Panc1 (cell line): ENCODE results near the gene SF3B6.

Experiments
- POLR2AphosphoS5 ChIP-seq: IDR thresholded peaks from 2 replicates; pipeline ENCODE4 v1.6.1; 2012; ENCODE audit warnings: mild to moderate bottlenecking, low read depth, low read length, moderate library complexity
- SIN3A ChIP-seq: IDR thresholded peaks from 2 replicates; pipeline ENCODE4 v1.6.1; 2012; ENCODE audit warnings: low read depth, mild to moderate bottlenecking, low read length, moderate library complexity, borderline replicate concordance; ENCODE audit not compliant: insufficient read depth
- TF ChIP-seq, protein P1 (sequence below): fragments of 450-650 bp; IDR thresholded peaks from 2 replicates; pipeline ENCODE4 v1.5.1; 2017; ENCODE audit warnings: mild to moderate bottlenecking
- TF ChIP-seq, protein P2 (sequence below), 2 experiments: IDR thresholded peaks; 2 replicates each; pipeline ENCODE4 v1.6.1; 2011 to 2012; ENCODE audit warnings: low read depth in 2 of 2, control low read depth in 1 of 2, low read length in 1 of 2, mild to moderate bottlenecking in 1 of 2, moderate library complexity in 1 of 2; ENCODE audit not compliant: insufficient read depth in 1 of 2

DNA sequence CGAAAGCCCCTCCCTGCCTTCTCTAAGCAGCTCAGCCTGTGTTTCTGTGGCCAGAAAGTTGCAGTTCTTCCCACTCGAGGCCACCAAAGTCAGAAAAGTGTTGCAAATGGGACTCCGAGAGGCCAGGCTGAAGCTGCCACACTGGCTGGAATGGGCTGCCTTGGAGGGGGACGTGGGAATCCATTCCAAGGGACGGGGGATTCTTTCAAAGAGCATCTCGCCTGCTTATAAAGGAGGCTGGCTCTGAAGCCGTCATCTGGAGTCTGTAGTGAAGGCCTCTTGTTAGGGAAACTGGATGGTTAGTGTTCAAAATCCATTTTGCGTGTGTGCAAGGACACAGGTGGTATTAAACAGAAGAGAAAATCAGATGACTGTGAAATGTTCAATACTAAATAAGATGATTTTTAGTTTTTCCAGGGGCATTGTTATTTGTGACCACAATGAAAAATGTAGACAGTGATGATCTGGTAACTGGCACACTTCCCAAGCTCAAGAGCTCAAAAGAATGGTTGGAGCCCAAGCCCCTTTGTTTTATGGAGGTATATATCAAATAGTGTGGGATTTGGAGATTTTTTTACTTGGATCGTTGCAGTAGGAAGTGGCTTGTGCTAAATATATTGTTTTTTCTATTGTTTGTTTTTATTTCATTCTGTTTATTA lies 47.9 kb upstream of the SF3B6 start:
- TF ChIP-seq, protein P1, sequence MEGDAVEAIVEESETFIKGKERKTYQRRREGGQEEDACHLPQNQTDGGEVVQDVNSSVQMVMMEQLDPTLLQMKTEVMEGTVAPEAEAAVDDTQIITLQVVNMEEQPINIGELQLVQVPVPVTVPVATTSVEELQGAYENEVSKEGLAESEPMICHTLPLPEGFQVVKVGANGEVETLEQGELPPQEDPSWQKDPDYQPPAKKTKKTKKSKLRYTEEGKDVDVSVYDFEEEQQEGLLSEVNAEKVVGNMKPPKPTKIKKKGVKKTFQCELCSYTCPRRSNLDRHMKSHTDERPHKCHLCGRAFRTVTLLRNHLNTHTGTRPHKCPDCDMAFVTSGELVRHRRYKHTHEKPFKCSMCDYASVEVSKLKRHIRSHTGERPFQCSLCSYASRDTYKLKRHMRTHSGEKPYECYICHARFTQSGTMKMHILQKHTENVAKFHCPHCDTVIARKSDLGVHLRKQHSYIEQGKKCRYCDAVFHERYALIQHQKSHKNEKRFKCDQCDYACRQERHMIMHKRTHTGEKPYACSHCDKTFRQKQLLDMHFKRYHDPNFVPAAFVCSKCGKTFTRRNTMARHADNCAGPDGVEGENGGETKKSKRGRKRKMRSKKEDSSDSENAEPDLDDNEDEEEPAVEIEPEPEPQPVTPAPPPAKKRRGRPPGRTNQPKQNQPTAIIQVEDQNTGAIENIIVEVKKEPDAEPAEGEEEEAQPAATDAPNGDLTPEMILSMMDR: no peak
- TF ChIP-seq SIN3A (no peak), POLR2AphosphoS5 (no peak)
- TF ChIP-seq, protein P2, sequence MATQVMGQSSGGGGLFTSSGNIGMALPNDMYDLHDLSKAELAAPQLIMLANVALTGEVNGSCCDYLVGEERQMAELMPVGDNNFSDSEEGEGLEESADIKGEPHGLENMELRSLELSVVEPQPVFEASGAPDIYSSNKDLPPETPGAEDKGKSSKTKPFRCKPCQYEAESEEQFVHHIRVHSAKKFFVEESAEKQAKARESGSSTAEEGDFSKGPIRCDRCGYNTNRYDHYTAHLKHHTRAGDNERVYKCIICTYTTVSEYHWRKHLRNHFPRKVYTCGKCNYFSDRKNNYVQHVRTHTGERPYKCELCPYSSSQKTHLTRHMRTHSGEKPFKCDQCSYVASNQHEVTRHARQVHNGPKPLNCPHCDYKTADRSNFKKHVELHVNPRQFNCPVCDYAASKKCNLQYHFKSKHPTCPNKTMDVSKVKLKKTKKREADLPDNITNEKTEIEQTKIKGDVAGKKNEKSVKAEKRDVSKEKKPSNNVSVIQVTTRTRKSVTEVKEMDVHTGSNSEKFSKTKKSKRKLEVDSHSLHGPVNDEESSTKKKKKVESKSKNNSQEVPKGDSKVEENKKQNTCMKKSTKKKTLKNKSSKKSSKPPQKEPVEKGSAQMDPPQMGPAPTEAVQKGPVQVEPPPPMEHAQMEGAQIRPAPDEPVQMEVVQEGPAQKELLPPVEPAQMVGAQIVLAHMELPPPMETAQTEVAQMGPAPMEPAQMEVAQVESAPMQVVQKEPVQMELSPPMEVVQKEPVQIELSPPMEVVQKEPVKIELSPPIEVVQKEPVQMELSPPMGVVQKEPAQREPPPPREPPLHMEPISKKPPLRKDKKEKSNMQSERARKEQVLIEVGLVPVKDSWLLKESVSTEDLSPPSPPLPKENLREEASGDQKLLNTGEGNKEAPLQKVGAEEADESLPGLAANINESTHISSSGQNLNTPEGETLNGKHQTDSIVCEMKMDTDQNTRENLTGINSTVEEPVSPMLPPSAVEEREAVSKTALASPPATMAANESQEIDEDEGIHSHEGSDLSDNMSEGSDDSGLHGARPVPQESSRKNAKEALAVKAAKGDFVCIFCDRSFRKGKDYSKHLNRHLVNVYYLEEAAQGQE (IDR thresholded peaks at IDR 0.05; ENCODE audit: insufficient read depth in 1 of 2, low read depth in 2 of 2, low read length in 1 of 2): no peak
